ENCODE measurements around the gene KPNB1. TPM values are rescaled to one million over a fixed set of nuclear protein-coding genes. Genes with fewer than 3 reads are reported as not detected.

Gene KPNB1
- total RNA-seq, 2 experiments from 2014 or later, result 602 to 614 TPM

GRCh38 chr17:47732399-47733046, 82.8 kb downstream of the KPNB1 start:
- H3K4me3 Mint-ChIP-seq, result peak overlapping the region; percentile 84
- CTCF ChIA-PET, result interaction anchor here (0.8 to 8.5 kb wide), 14 partner anchors 8 to 87 kb away, joined by 3 to 158 read pairs (median 6); partner anchors contain the start of gene TBKBP1

GRCh38 chr17:47733047-47733673, 83.4 kb downstream of the KPNB1 start, which contains the start of gene TBX21:
TSS of gene TBX21 (plus strand) at chr17:47733236. CDS start at chr17:47733455, 219 bp downstream.
- Mint-ChIP-seq H3K4me1 (ENCODE audit: low read depth) (peaks cover 70% of the 10 kb centered on the region), H3K9me3 (no peaks in the 10 kb centered on the region), H3K36me3 (ENCODE audit: low read depth) (peaks cover 34% of the 10 kb centered on the region), H3K27ac (peak within 1 kb of the TSS; percentile 99), H3K4me3 (peak within 1 kb of the TSS; percentile 100), H3K27me3 (ENCODE audit: low read depth) (no peaks in the 10 kb centered on the region)
- peak; percentile 92 for DNase-seq
- intact Hi-C loops (cut with micrococcal nuclease), result loop anchor here (1.0 to 2.0 kb wide), 5 partner anchors 12 to 84 kb away; partner anchors contain the start of gene KPNB1
- CTCF ChIA-PET, result interaction anchor here (0.8 to 8.5 kb wide), 14 partner anchors 9 to 87 kb away, joined by 3 to 158 read pairs (median 6); partner anchors contain the start of gene TBKBP1

More at GRCh38 chr17:47732399-47733046, 82.8 kb downstream of the KPNB1 start:
- Mint-ChIP-seq H3K27me3 (ENCODE audit: low read depth) (no peaks in the 10 kb centered on the region), H3K4me1 (ENCODE audit: low read depth) (peaks cover 75% of the 10 kb centered on the region), H3K36me3 (ENCODE audit: low read depth) (peaks cover 34% of the 10 kb centered on the region), H3K27ac (peak overlapping the region; percentile 91), H3K9me3 (no peaks in the 10 kb centered on the region)
- intact Hi-C loops (cut with micrococcal nuclease), result loop anchor here (1.0 to 2.0 kb wide), 5 partner anchors 11 to 83 kb away; partner anchors contain the start of gene KPNB1
- DNase-seq, result no peak

- H3K9me3 Mint-ChIP-seq, result no peaks in the 10 kb centered on the region
- peaks cover 39% of the 10 kb centered on the region for H3K36me3 Mint-ChIP-seq (ENCODE audit: low read depth)
- no peaks in the 10 kb centered on the region for H3K27me3 Mint-ChIP-seq (ENCODE audit: low read depth)
- peaks cover 69% of the 10 kb centered on the region for H3K4me1 Mint-ChIP-seq (ENCODE audit: low read depth)
- peak overlapping the region; percentile 100 for H3K4me3 Mint-ChIP-seq
- DNase-seq, result no peak
- peak overlapping the region; percentile 99 for H3K27ac Mint-ChIP-seq
- CTCF ChIA-PET, result interaction anchor here (0.6 to 8.5 kb wide), 13 partner anchors 9 to 1492 kb away, joined by 3 to 158 read pairs (median 5); no protein-coding TSS in a partner anchor
- intact Hi-C loops (cut with micrococcal nuclease), result loop anchor here (1.0 to 2.0 kb wide), 5 partner anchors 13 to 85 kb away; partner anchors contain the start of gene KPNB1
Measured at GRCh38 chr17:47733674-47734410, 84.1 kb downstream of the KPNB1 start.

GRCh38 chr17:47735139-47735464, 85.4 kb downstream of the KPNB1 start:
- no peak for DNase-seq
- no peaks in the 10 kb centered on the region for H3K9me3 Mint-ChIP-seq
- peaks cover 68% of the 10 kb centered on the region for H3K4me1 Mint-ChIP-seq (ENCODE audit: low read depth)
- H3K27ac Mint-ChIP-seq, result peak overlapping the region; percentile 99
- H3K4me3 Mint-ChIP-seq, result peak overlapping the region; percentile 100
- CTCF ChIA-PET, result interaction anchor here (0.6 to 8.5 kb wide), 5 partner anchors 17 to 112 kb away, joined by 3 to 158 read pairs (median 4); no protein-coding TSS in a partner anchor
- no peaks in the 10 kb centered on the region for H3K27me3 Mint-ChIP-seq (ENCODE audit: low read depth)
- H3K36me3 Mint-ChIP-seq (ENCODE audit: low read depth), result peaks cover 49% of the 10 kb centered on the region
- intact Hi-C loops (cut with micrococcal nuclease), result no loop called here

Other genes with a start within 250 kb of the KPNB1 start
- gene NPEPPS, start 118.8 kb upstream of the KPNB1 start, total RNA-seq, result 10 to 100 TPM; 74.4 to 84.5 TPM
- 10 to 100 TPM; 19.5 to 19.7 TPM for gene TBKBP1, start 44.2 kb downstream of the KPNB1 start, total RNA-seq
- 10 to 100 TPM; 50.6 to 52.3 TPM for gene TBX21, start 83.3 kb downstream of the KPNB1 start, total RNA-seq
- 10 to 100 TPM; 18.4 to 24.6 TPM for gene OSBPL7, start 171.9 kb downstream of the KPNB1 start, total RNA-seq
- 10 to 100 TPM; 66.7 to 70.0 TPM for gene MRPL10, start 181.6 kb downstream of the KPNB1 start, total RNA-seq
- gene LRRC46, start 181.8 kb downstream of the KPNB1 start, total RNA-seq, result under 1 TPM; 0.31 to 0.52 TPM
- 10 to 100 TPM; 15.1 to 16.3 TPM for gene SCRN2, start 191.4 kb downstream of the KPNB1 start, total RNA-seq
- under 1 TPM; 0.10 to 0.19 TPM for gene SP6, start 201.2 kb downstream of the KPNB1 start, total RNA-seq
- 10 to 100 TPM; 17.4 to 19.5 TPM for gene SP2, start 246.3 kb downstream of the KPNB1 start, total RNA-seq